H1 (cell line): ENCODE results near the gene GAK.

ENCODE experiments used
- CEBPB ChIP-seq: IDR thresholded peaks from 2 replicates; pipeline ENCODE4 v1.6.1; 2012; ENCODE audit warnings: low read depth, low read length
- KDM5A ChIP-seq: fragments of 200-600 bp; IDR thresholded peaks from 2 replicates; pipeline ENCODE4 v1.7.1; 2012; ENCODE audit warnings: mild to moderate bottlenecking, low read length, inconsistent platforms, mixed read lengths
- POLR2A ChIP-seq, 2 experiments: IDR thresholded peaks; 1 replicate in 1 of 2; 2 replicates in 1 of 2; pipeline ENCODE4 v1.6.1; 2011; ENCODE audit warnings: low read depth in 2 of 2, low read length in 2 of 2, mild to moderate bottlenecking in 2 of 2; ENCODE audit errors: control extremely low read depth in 1 of 2
- POLR2AphosphoS5 ChIP-seq: IDR thresholded peaks from 2 replicates; pipeline ENCODE4 v1.6.1; 2011; ENCODE audit warnings: low read depth, low read length
- TF ChIP-seq, protein P1 (sequence below), 3 experiments: IDR thresholded peaks; 1 replicate in 2 of 3; 2 replicates in 1 of 3; pipeline versions ENCODE4 v1.5.1 to v1.6.1; 2011; ENCODE audit warnings: low read length in 3 of 3, mild to moderate bottlenecking in 3 of 3, inconsistent platforms in 2 of 3, low read depth in 1 of 3, moderate library complexity in 1 of 3; ENCODE audit not compliant: insufficient read depth in 1 of 3; ENCODE audit errors: control extremely low read depth in 1 of 3

DNA sequence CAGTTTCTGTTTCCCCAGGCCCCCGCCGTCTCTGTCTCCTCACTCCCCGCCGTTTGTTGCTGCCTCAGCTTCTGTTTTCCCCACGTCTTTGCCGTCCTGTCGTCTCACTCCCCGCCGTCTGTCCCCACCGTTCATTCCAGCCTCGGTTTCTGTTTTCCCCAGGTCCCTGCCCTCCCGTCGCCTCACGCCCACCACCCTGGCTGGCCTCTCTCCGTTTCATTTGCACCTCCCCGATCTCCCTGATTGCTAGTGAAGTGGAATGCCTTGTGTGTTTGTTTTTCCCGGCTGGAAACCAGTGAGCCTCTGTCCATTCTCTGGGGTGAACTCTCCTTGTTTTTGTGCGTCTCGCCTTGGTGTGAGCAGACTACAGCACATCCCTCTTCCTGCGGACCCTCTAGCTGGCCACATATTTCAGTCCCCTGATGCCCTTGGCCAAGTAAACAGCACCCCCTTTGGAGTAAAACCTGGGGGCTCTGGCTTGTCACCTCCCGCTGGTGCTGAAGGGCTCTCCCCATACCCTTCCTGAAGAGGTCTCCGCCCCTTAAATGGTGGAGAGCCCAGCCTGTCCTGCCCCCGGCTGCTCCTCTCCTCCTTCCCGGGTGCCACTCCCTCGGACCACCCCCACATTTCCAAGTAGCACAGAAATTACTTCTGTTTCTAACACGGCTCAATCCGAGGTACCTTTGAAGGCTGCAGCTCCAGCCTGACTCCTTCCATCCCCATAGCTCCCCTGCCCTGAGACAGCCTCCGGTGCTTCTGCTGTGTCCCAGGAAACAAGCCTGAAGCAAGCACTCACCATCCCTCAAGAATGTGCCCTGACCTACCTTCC, 13.4 kb upstream of the GAK start:
- TF ChIP-seq KDM5A, result no peak
- TF ChIP-seq, protein P1, sequence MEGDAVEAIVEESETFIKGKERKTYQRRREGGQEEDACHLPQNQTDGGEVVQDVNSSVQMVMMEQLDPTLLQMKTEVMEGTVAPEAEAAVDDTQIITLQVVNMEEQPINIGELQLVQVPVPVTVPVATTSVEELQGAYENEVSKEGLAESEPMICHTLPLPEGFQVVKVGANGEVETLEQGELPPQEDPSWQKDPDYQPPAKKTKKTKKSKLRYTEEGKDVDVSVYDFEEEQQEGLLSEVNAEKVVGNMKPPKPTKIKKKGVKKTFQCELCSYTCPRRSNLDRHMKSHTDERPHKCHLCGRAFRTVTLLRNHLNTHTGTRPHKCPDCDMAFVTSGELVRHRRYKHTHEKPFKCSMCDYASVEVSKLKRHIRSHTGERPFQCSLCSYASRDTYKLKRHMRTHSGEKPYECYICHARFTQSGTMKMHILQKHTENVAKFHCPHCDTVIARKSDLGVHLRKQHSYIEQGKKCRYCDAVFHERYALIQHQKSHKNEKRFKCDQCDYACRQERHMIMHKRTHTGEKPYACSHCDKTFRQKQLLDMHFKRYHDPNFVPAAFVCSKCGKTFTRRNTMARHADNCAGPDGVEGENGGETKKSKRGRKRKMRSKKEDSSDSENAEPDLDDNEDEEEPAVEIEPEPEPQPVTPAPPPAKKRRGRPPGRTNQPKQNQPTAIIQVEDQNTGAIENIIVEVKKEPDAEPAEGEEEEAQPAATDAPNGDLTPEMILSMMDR (IDR thresholded peaks at IDR 0.05; ENCODE audit: control extremely low read depth in 1 of 3, insufficient read depth in 1 of 3, low read depth in 1 of 3, low read length in 3 of 3), result no peak
- no peak for TF ChIP-seq POLR2AphosphoS5
- no peak for TF ChIP-seq CEBPB
- no peak for TF ChIP-seq POLR2A (IDR thresholded peaks at IDR 0.05; ENCODE audit: control extremely low read depth in 1 of 2, low read depth in 2 of 2, low read length in 2 of 2)
